Measurements from ENCODE around the gene DYNLT2. TPM values are rescaled to one million over a fixed set of nuclear protein-coding genes. Genes with fewer than 3 reads are reported as not detected.

The DYNLT2 gene
- total and polyA plus RNA-seq, 2 of the 13 experiments (the other 11 are each of a cell fraction or from before 2014, with no cell fraction given), result 2.1 to 4.3 TPM

GRCh38 chr6:169722362-169723199 is 28.8 kb downstream of the DYNLT2 start (continued):
- TF ChIP-seq ZNF770 (CRISPR knock-in tag; IDR thresholded peaks at IDR 0.05) (no peak), ZNF121 (CRISPR knock-in tag; IDR thresholded peaks at IDR 0.05) (0 out of 2 replicates have a peak, but pooled peaks have one; percentile 21), NFE2L2 (IDR thresholded peaks at IDR 0.05; ENCODE audit: low read length) (no peak), ZNF720 (CRISPR knock-in tag; IDR thresholded peaks at IDR 0.05) (no peak), TSC22D2 (CRISPR knock-in tag; IDR thresholded peaks at IDR 0.05; ENCODE audit: borderline replicate concordance) (no peak), HMGXB3 (CRISPR knock-in tag; IDR thresholded peaks at IDR 0.05; ENCODE audit: borderline replicate concordance) (no peak), ZKSCAN1 (IDR thresholded peaks at IDR 0.05; ENCODE audit: low read length) (no peak), NFATC3 (CRISPR knock-in tag; IDR thresholded peaks at IDR 0.05) (no peak), ZNF430 (CRISPR knock-in tag; IDR thresholded peaks at IDR 0.05) (no peak), TGIF2 (CRISPR knock-in tag; IDR thresholded peaks at IDR 0.05) (no peak), TRIM24 (CRISPR knock-in tag; IDR thresholded peaks at IDR 0.05) (no peak), JUNB (CRISPR knock-in tag; IDR thresholded peaks at IDR 0.05; ENCODE audit: borderline replicate concordance) (no peak), ZFP37 (CRISPR knock-in tag; IDR thresholded peaks at IDR 0.05; ENCODE audit: borderline replicate concordance) (no peak), GPN1 (CRISPR knock-in tag; IDR thresholded peaks at IDR 0.05; ENCODE audit: borderline replicate concordance) (no peak), NFIC (IDR thresholded peaks at IDR 0.05; ENCODE audit: low read length) (no peak), HOXA7 (CRISPR knock-in tag; IDR thresholded peaks at IDR 0.05) (no peak)
- TF ChIP-seq, protein P1, sequence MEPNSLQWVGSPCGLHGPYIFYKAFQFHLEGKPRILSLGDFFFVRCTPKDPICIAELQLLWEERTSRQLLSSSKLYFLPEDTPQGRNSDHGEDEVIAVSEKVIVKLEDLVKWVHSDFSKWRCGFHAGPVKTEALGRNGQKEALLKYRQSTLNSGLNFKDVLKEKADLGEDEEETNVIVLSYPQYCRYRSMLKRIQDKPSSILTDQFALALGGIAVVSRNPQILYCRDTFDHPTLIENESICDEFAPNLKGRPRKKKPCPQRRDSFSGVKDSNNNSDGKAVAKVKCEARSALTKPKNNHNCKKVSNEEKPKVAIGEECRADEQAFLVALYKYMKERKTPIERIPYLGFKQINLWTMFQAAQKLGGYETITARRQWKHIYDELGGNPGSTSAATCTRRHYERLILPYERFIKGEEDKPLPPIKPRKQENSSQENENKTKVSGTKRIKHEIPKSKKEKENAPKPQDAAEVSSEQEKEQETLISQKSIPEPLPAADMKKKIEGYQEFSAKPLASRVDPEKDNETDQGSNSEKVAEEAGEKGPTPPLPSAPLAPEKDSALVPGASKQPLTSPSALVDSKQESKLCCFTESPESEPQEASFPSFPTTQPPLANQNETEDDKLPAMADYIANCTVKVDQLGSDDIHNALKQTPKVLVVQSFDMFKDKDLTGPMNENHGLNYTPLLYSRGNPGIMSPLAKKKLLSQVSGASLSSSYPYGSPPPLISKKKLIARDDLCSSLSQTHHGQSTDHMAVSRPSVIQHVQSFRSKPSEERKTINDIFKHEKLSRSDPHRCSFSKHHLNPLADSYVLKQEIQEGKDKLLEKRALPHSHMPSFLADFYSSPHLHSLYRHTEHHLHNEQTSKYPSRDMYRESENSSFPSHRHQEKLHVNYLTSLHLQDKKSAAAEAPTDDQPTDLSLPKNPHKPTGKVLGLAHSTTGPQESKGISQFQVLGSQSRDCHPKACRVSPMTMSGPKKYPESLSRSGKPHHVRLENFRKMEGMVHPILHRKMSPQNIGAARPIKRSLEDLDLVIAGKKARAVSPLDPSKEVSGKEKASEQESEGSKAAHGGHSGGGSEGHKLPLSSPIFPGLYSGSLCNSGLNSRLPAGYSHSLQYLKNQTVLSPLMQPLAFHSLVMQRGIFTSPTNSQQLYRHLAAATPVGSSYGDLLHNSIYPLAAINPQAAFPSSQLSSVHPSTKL (CRISPR knock-in tag; IDR thresholded peaks at IDR 0.05), result no peak
- TF ChIP-seq, protein P2, sequence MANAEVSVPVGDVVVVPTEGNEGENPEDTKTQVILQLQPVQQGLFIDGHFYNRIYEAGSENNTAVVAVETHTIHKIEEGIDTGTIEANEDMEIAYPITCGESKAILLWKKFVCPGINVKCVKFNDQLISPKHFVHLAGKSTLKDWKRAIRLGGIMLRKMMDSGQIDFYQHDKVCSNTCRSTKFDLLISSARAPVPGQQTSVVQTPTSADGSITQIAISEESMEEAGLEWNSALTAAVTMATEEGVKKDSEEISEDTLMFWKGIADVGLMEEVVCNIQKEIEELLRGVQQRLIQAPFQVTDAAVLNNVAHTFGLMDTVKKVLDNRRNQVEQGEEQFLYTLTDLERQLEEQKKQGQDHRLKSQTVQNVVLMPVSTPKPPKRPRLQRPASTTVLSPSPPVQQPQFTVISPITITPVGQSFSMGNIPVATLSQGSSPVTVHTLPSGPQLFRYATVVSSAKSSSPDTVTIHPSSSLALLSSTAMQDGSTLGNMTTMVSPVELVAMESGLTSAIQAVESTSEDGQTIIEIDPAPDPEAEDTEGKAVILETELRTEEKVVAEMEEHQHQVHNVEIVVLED (CRISPR knock-in tag; IDR thresholded peaks at IDR 0.05; ENCODE audit: borderline replicate concordance), result peak; percentile 32; the same call in 1 of the 2 replicates

Measured in HepG2 (cell line).